HG02884 (cell line): ENCODE results near the gene SOCS1.
"Not testable (repeated sequence)": the region's sequence is repeated elsewhere in the genome, so short reads cannot be mapped to it uniquely, and the experiment has no call there.

Experiments
- ATAC-seq: cut with Tn5 transposase; IDR thresholded peaks from one replicate; pipeline ENCODE4 v1.9.1; 2021; ENCODE audit warnings: mild to moderate bottlenecking, moderate library complexity; ENCODE audit not compliant: unreplicated experiment

Gene SOCS1

GRCh38 chr16:11255737-11256660 lies at the start of gene SOCS1:
Gene SOCS1, minus strand, starts transcription at chr16:11256204. Its CDS starts 726 bp downstream, at chr16:11255478.
- peak; percentile 45 for ATAC-seq

- ATAC-seq, result no peak
Measured at GRCh38 chr16:11303405-11304138, 47.6 kb upstream of the SOCS1 start.

GRCh38 chr16:11302977-11303376 lies 47.0 kb upstream of the SOCS1 start:
- no peak for ATAC-seq

- no peak for ATAC-seq
Measured at GRCh38 chr16:11301645-11302501, 45.9 kb upstream of the SOCS1 start.

- no peak for ATAC-seq
Measured at GRCh38 chr16:11300560-11300892, 44.5 kb upstream of the SOCS1 start.

GRCh38 chr16:11299865-11300559 lies 44.0 kb upstream of the SOCS1 start:
- ATAC-seq, result no peak

- ATAC-seq, result not testable (repeated sequence)
Measured at GRCh38 chr16:11298950-11299547, 43.0 kb upstream of the SOCS1 start.

- ATAC-seq, result no peak
Measured at GRCh38 chr16:11298143-11298900, 42.3 kb upstream of the SOCS1 start.

GRCh38 chr16:11297492-11298142 lies 41.6 kb upstream of the SOCS1 start:
- ATAC-seq, result peak; percentile 71

- no peak for ATAC-seq
Measured at GRCh38 chr16:11296706-11297491, 40.9 kb upstream of the SOCS1 start.

GRCh38 chr16:11296351-11296705 lies 40.3 kb upstream of the SOCS1 start:
- no peak for ATAC-seq

- no peak for ATAC-seq
Measured at GRCh38 chr16:11295672-11296071, 39.7 kb upstream of the SOCS1 start.

GRCh38 chr16:11292076-11292748 lies 36.2 kb upstream of the SOCS1 start:
- no peak for ATAC-seq

- no peak for ATAC-seq
Measured at GRCh38 chr16:11291091-11291703, 35.2 kb upstream of the SOCS1 start.

GRCh38 chr16:11290102-11290893 lies 34.3 kb upstream of the SOCS1 start:
- ATAC-seq, result no peak

- ATAC-seq, result not testable (repeated sequence)
Measured at GRCh38 chr16:11289696-11290095, 33.7 kb upstream of the SOCS1 start.
